A673 (cell line): ENCODE results near the gene MMP21. TPM values are rescaled to one million over a fixed set of nuclear protein-coding genes. Genes with fewer than 3 reads are reported as not detected.

ENCODE experiments used
- BruUV-seq: library from RNA; stranded (reverse); fragments of 400-500 nt; replicated peaks from 2 replicates; lab custom pipeline; 2021; lab: Mats Ljungman, UMichigan
- CTCF ChIA-PET: fragments of 300-600 bp; sonication (Branson Sonifier 250); formaldehyde crosslinking; loops from one replicate; lab custom pipeline; 2022; ENCODE audit warnings: antibody characterized with exemption; lab: Charles Lee
- POLR2A ChIA-PET: fragments of 300-600 bp; sonication (Branson Sonifier 250); formaldehyde crosslinking; loops from one replicate; lab custom pipeline; 2022; ENCODE audit warnings: antibody characterized with exemption; ENCODE audit not compliant: low non-redundant PET; lab: Charles Lee
- DNase-seq: peaks from one replicate; pipeline ENCODE4 v3.0.0-alpha.2; 2015; ENCODE audit warnings: low spot score
- H3K27ac ChIP-seq: fragments of 200-600 bp; sonication (generic); 2 replicates; pipeline ENCODE4 v1.5.1; 2016; ENCODE audit warnings: mixed run types, low read depth, mild to moderate bottlenecking, mixed read lengths, antibody characterized with exemption, low read length; ENCODE audit not compliant: poor library complexity, severe bottlenecking
- H3K27me3 ChIP-seq: fragments of 200-600 bp; sonication (generic); replicated peaks from 2 replicates; pipeline ENCODE4 v1.6.1; 2017; ENCODE audit warnings: mixed run types, low read depth, mild to moderate bottlenecking, mixed read lengths, antibody characterized with exemption, low read length; ENCODE audit not compliant: insufficient read depth, poor library complexity
- H3K36me3 ChIP-seq: fragments of 200-600 bp; sonication (generic); 2 replicates; pipeline ENCODE4 v1.6.1; 2016; ENCODE audit warnings: mixed run types, mild to moderate bottlenecking, mixed read lengths, antibody characterized with exemption, low read length; ENCODE audit not compliant: insufficient read depth, poor library complexity, severe bottlenecking
- H3K4me1 ChIP-seq: fragments of 200-600 bp; sonication (generic); 2 replicates; pipeline ENCODE4 v1.6.1; 2017; ENCODE audit warnings: mixed run types, mild to moderate bottlenecking, mixed read lengths, antibody characterized with exemption, low read length; ENCODE audit not compliant: insufficient read depth, poor library complexity, severe bottlenecking
- H3K4me3 ChIP-seq: fragments of 200-600 bp; sonication (generic); 2 replicates; pipeline ENCODE4 v1.5.1; 2016; ENCODE audit warnings: low read depth, mixed run types, mild to moderate bottlenecking, mixed read lengths, low read length; ENCODE audit not compliant: poor library complexity, severe bottlenecking
- H3K9me3 ChIP-seq: fragments of 200-600 bp; sonication (generic); 2 replicates; pipeline ENCODE4 v1.6.1; 2016; ENCODE audit warnings: mixed run types, low read depth, mild to moderate bottlenecking, mixed read lengths, antibody characterized with exemption, low read length; ENCODE audit not compliant: poor library complexity, severe bottlenecking
- CTCF ChIP-seq: fragments of 300-800, 200-600 bp; sonication (generic); conservative IDR thresholded peaks from 2 replicates; pipeline ENCODE4 v1.5.1; 2017; ENCODE audit warnings: low read depth, mild to moderate bottlenecking, antibody characterized with exemption, low read length, moderate library complexity, mixed read lengths
- EZH2 ChIP-seq: fragments of 200-600 bp; sonication (generic); IDR thresholded peaks from 2 replicates; pipeline ENCODE4 v1.6.1; 2017; ENCODE audit warnings: borderline replicate concordance, low read depth, mild to moderate bottlenecking, mixed read lengths, antibody characterized with exemption, low read length; ENCODE audit not compliant: poor library complexity, severe bottlenecking
- intact Hi-C: fragments of 100-400 bp; cut with micrococcal nuclease; formaldehyde crosslinking; loops from one replicate; pipeline ENCODE4 v1.10.0; 2022; ENCODE audit not compliant: unreplicated experiment
- total RNA-seq: library from RNA; stranded (reverse); gene quantifications from 2 replicates; pipeline ENCODE4 v1.2.3, GENCODE V29; 2021

Gene MMP21
- total RNA-seq, 1 experiment from 2014 or later: not detected

GRCh38 chr10:125816548-125816947 is 40.9 kb upstream of the MMP21 start:
- intact Hi-C loops: no loop called here
- peaks cover 4% of the 10 kb centered on the region for H3K4me1 ChIP-seq
- no peak overlapping the region for H3K27ac ChIP-seq
- H3K9me3 ChIP-seq: no peaks in the 10 kb centered on the region
- DNase-seq: no peak
- H3K4me3 ChIP-seq: no peak overlapping the region
- no TSS peak for BruUV-seq
- H3K27me3 ChIP-seq: no peaks in the 10 kb centered on the region
- ChIA-PET POLR2A (no interaction called here), CTCF (no interaction called here)
- H3K36me3 ChIP-seq: peaks cover 15% of the 10 kb centered on the region
- TF ChIP-seq EZH2 (no peak), CTCF (no peak)

GRCh38 chr10:125815764-125816163 is 40.1 kb upstream of the MMP21 start:
- ChIA-PET CTCF (no interaction called here), POLR2A (no interaction called here)
- Histone ChIP-seq H3K4me3 (no peak overlapping the region), H3K9me3 (no peaks in the 10 kb centered on the region), H3K27ac (no peak overlapping the region), H3K27me3 (no peaks in the 10 kb centered on the region), H3K4me1 (peaks cover 4% of the 10 kb centered on the region), H3K36me3 (peaks cover 20% of the 10 kb centered on the region)
- TF ChIP-seq EZH2 (no peak), CTCF (no peak)
- no peak for DNase-seq
- intact Hi-C loops: no loop called here
- no TSS peak for BruUV-seq

- Histone ChIP-seq H3K27me3 (no peaks in the 10 kb centered on the region), H3K4me3 (no peak overlapping the region), H3K36me3 (peaks cover 28% of the 10 kb centered on the region), H3K4me1 (peaks cover 4% of the 10 kb centered on the region), H3K27ac (no peak overlapping the region), H3K9me3 (no peaks in the 10 kb centered on the region)
- ChIA-PET CTCF (no interaction called here), POLR2A (no interaction called here)
- intact Hi-C loops: no loop called here
- TF ChIP-seq CTCF: no peak
- no peak for TF ChIP-seq EZH2
- DNase-seq: no peak
- BruUV-seq: no TSS peak
These were observed 36.6 kb upstream of the MMP21 start for GRCh38 chr10:125812128-125812750.
